HFF-Myc (cell line): ENCODE data around the gene SLC16A10.
"Not testable (repeated sequence)": the region's sequence is repeated elsewhere in the genome, so short reads cannot be mapped to it uniquely, and the experiment has no call there.

Source experiments
- DNase-seq: peaks from one replicate; pipeline ENCODE4 v3.0.0-alpha.2; 2011; ENCODE audit warnings: low read depth; ENCODE audit errors: extremely low read depth
- H3K4me3 ChIP-seq: replicated peaks from 2 replicates; pipeline ENCODE4 v1.5.1; 2011; ENCODE audit warnings: low read depth, mild to moderate bottlenecking, control low read depth, low read length
- CTCF ChIP-seq: IDR thresholded peaks from 2 replicates; pipeline ENCODE4 v1.5.1; 2012; ENCODE audit warnings: mild to moderate bottlenecking, low read depth, low read length, control low read depth; ENCODE audit errors: missing control alignments

Gene SLC16A10

GRCh38 chr6:111250791-111251354 lies 163.6 kb downstream of the SLC16A10 start:
- no peak for DNase-seq
- TF ChIP-seq CTCF = no peak
- H3K4me3 ChIP-seq = no peak overlapping the region

GRCh38 chr6:111252726-111253125 lies 165.4 kb downstream of the SLC16A10 start:
- H3K4me3 ChIP-seq = no peak overlapping the region
- TF ChIP-seq CTCF = no peak
- DNase-seq = no peak

GRCh38 chr6:111254004-111254778 lies 166.9 kb downstream of the SLC16A10 start:
- DNase-seq = no peak
- H3K4me3 ChIP-seq = no peak overlapping the region
- no peak for TF ChIP-seq CTCF

GRCh38 chr6:111254779-111255166 lies 167.5 kb downstream of the SLC16A10 start:
- H3K4me3 ChIP-seq = no peak overlapping the region
- TF ChIP-seq CTCF = no peak
- DNase-seq = no peak

GRCh38 chr6:111255838-111256237 lies 168.5 kb downstream of the SLC16A10 start:
- H3K4me3 ChIP-seq, DNase-seq: not testable (repeated sequence)

- TF ChIP-seq CTCF = no peak
- DNase-seq = no peak
- H3K4me3 ChIP-seq = no peak overlapping the region
These were observed 169.3 kb downstream of the SLC16A10 start for GRCh38 chr6:111256646-111257045.

GRCh38 chr6:111258010-111258409 lies 170.7 kb downstream of the SLC16A10 start:
- TF ChIP-seq CTCF = no peak
- DNase-seq = no peak
- no peak overlapping the region for H3K4me3 ChIP-seq
